IMR-90 (cell line): ENCODE data around the gene LTBP2.

Experiments used
- CTCF ChIP-seq: conservative IDR thresholded peaks from 2 replicates; pipeline ENCODE4 v1.5.1; 2012; ENCODE audit warnings: mild to moderate bottlenecking, low read depth, low read length, improper control_type of control experiment
- MXI1 ChIP-seq: IDR thresholded peaks from 2 replicates; pipeline ENCODE4 v1.6.1; 2012; ENCODE audit warnings: low read depth, mild to moderate bottlenecking, low read length, moderate library complexity, borderline replicate concordance
- NFE2L2 ChIP-seq: fragments of 150-350 bp; IDR thresholded peaks from 2 replicates; pipeline ENCODE4 v1.6.1; 2016; ENCODE audit warnings: low read depth, mild to moderate bottlenecking, low read length
- RAD21 ChIP-seq: IDR thresholded peaks from 2 replicates; pipeline ENCODE4 v1.6.1; 2012; ENCODE audit warnings: low read length, improper control_type of control experiment
- USF2 ChIP-seq: fragments of 150-350 bp; IDR thresholded peaks from 2 replicates; pipeline ENCODE4 v1.6.1; 2017; ENCODE audit warnings: mild to moderate bottlenecking, antibody characterized with exemption, low read length, low read depth

GRCh38 chr14:74486164-74486563 is 125.9 kb downstream of the LTBP2 start:
- TF ChIP-seq CTCF (no peak), RAD21 (no peak), NFE2L2 (no peak), USF2 (no peak), MXI1 (no peak)
